ENCODE results near the gene MYO3B. TPM values are rescaled to one million over a fixed set of nuclear protein-coding genes. Genes with fewer than 3 reads are reported as not detected.

The MYO3B gene
- total RNA-seq, 2 donors from 2014 or later: 5.2 to 10.9 TPM

DNA sequence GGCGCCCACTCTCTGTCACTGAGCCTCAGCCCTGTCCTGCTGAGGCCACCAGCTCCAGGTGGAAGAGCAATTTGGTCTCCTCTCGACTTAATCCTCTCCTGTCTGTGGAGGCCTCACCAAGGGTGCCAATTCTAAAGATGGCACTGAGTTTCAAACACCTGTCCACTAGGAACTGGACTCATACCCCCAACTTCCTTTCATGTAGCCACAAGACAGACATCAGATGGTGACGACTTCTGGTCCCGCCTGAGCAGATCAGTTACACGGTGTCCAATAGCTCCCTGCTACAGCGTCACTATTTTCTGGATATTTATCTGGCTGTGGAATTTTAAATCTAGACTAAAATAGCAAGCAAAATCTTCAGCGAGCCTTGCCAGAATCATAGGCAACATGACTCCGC, 512.7 kb downstream of the MYO3B start:
- Mint-ChIP-seq H3K9me3 (no peaks in the 10 kb centered on the region), H3K27ac (no peak overlapping the region), H3K4me3 (no peak overlapping the region), H3K27me3 (ENCODE audit: insufficient read depth) (no peaks in the 10 kb centered on the region), H3K4me1 (peaks cover 32% of the 10 kb centered on the region), H3K36me3 (ENCODE audit: low read depth) (no peaks in the 10 kb centered on the region)
- H3K4me3 ChIP-seq (ENCODE audit: low read length): no peak overlapping the region
- no peaks in the 10 kb centered on the region for H3K36me3 ChIP-seq (ENCODE audit: control insufficient read depth, insufficient read depth, low read length)
- H3K27ac ChIP-seq (ENCODE audit: low read depth, low read length): no peak overlapping the region
- H3K4me1 ChIP-seq (ENCODE audit: control insufficient read depth, insufficient read depth, low read length): peaks cover 5% of the 10 kb centered on the region
- H3K27me3 ChIP-seq (ENCODE audit: control insufficient read depth, insufficient read depth, low read length, poor library complexity, severe bottlenecking): no peaks in the 10 kb centered on the region
- no peak overlapping the region for H3K9ac ChIP-seq (ENCODE audit: extremely low read depth, low read length, poor library complexity, severe bottlenecking)
- no peak for DNase-seq
- H3K9me3 ChIP-seq (ENCODE audit: control insufficient read depth, low read length): no peaks in the 10 kb centered on the region
- TF ChIP-seq, protein P1, sequence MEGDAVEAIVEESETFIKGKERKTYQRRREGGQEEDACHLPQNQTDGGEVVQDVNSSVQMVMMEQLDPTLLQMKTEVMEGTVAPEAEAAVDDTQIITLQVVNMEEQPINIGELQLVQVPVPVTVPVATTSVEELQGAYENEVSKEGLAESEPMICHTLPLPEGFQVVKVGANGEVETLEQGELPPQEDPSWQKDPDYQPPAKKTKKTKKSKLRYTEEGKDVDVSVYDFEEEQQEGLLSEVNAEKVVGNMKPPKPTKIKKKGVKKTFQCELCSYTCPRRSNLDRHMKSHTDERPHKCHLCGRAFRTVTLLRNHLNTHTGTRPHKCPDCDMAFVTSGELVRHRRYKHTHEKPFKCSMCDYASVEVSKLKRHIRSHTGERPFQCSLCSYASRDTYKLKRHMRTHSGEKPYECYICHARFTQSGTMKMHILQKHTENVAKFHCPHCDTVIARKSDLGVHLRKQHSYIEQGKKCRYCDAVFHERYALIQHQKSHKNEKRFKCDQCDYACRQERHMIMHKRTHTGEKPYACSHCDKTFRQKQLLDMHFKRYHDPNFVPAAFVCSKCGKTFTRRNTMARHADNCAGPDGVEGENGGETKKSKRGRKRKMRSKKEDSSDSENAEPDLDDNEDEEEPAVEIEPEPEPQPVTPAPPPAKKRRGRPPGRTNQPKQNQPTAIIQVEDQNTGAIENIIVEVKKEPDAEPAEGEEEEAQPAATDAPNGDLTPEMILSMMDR (conservative IDR thresholded peaks at IDR 0.05): no peak
- 93% methylated on average over 6 to 8 of the region's 8 CpGs for WGBS, 2 experiments (ENCODE audit: insufficient coverage in 1 of 2, insufficient read length in 1 of 2)

DNA sequence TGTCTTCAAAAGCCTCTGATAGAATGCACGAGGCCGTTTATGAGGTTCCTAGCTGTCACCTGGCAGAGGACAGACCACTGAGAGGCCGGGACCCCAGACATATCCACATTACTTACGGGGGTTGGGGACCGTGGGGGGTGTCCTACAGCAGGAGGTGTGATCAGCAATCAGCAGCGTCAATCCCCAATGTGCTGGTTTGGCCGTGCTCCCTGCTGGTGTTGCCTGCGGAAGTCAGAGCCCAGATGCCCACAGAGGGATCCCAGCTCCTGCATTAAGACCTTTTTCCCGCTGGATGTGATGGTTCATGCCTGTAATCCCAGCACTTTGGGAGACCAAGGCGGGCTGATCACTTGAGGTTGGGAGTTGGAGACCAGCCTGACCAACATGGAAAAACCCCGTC, 516.4 kb downstream of the MYO3B start:
- Histone ChIP-seq H3K27me3 (ENCODE audit: control insufficient read depth, insufficient read depth, low read length, poor library complexity, severe bottlenecking) (no peaks in the 10 kb centered on the region), H3K36me3 (ENCODE audit: control insufficient read depth, insufficient read depth, low read length) (no peaks in the 10 kb centered on the region), H3K4me3 (ENCODE audit: low read length) (no peak overlapping the region), H3K9me3 (ENCODE audit: control insufficient read depth, low read length) (no peaks in the 10 kb centered on the region), H3K27ac (ENCODE audit: low read depth, low read length) (no peak overlapping the region), H3K9ac (ENCODE audit: extremely low read depth, low read length, poor library complexity, severe bottlenecking) (no peak overlapping the region), H3K4me1 (ENCODE audit: control insufficient read depth, insufficient read depth, low read length) (peaks cover 11% of the 10 kb centered on the region)
- no peaks in the 10 kb centered on the region for H3K27me3 Mint-ChIP-seq (ENCODE audit: insufficient read depth)
- no peak overlapping the region for H3K4me3 Mint-ChIP-seq
- no peaks in the 10 kb centered on the region for H3K36me3 Mint-ChIP-seq (ENCODE audit: low read depth)
- DNase-seq: peak; percentile 71
- TF ChIP-seq, protein P1 (conservative IDR thresholded peaks at IDR 0.05): no peak
- H3K9me3 Mint-ChIP-seq: no peaks in the 10 kb centered on the region
- 69 to 83% methylated on average over 3 to 11 of the region's 11 CpGs for WGBS, 2 experiments (ENCODE audit: insufficient coverage in 1 of 2, insufficient read length in 1 of 2)
- no peak overlapping the region for H3K27ac Mint-ChIP-seq
- peaks cover 48% of the 10 kb centered on the region for H3K4me1 Mint-ChIP-seq

DNA sequence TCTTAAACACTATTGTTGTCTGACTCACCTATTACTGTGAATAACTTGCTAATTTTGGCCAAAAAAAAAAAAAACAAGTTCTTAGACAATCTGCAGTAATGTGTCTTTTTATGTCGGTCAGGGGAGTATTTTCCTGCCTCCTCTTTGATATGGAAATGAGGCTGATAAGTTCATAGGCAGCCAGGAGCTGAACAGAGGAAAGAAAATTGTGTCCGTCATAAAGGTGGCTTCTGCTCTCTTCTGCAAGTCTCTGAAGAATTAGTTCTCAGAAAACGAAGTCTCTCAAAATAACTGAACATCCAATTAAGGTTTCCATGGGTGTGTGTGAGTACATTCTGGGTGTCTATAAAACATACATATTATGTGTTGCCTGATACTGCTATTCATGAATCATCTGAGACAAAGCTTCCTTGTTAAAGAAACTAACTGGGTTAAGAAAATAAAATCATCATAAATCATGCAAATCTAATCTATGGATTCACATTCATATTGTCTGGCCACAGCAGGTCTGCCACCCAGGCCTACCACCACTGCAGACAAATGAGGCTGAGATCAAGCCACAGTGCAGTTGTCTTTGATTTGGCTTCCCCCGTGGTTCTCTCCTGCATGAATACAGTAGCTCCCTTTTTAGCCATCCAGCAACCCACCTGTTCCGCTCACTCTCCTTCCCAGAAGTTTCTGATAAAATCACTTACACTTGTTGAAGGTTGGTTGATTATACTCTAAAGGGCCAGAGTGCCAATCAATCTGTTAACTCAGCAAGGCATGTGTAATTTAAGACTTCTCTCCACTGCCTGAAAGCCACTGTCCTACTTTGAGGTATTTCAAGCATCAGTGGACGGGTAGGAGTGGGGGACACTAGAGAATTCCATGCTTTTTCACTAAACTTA, 517.8 kb downstream of the MYO3B start:
- Mint-ChIP-seq H3K36me3 (ENCODE audit: low read depth) (no peaks in the 10 kb centered on the region), H3K4me1 (peaks cover 39% of the 10 kb centered on the region), H3K4me3 (peak overlapping the region; percentile 24), H3K27ac (peak overlapping the region; percentile 79), H3K27me3 (ENCODE audit: insufficient read depth) (no peaks in the 10 kb centered on the region), H3K9me3 (no peaks in the 10 kb centered on the region)
- H3K27ac ChIP-seq (ENCODE audit: low read depth, low read length): peak overlapping the region; percentile 2
- no peaks in the 10 kb centered on the region for H3K9me3 ChIP-seq (ENCODE audit: control insufficient read depth, low read length)
- 67 to 76% methylated on average over 4 to 5 of the region's 6 CpGs for WGBS, 2 experiments (ENCODE audit: insufficient coverage in 1 of 2, insufficient read length in 1 of 2)
- no peak overlapping the region for H3K4me3 ChIP-seq (ENCODE audit: low read length)
- DNase-seq: no peak
- H3K36me3 ChIP-seq (ENCODE audit: control insufficient read depth, insufficient read depth, low read length): no peaks in the 10 kb centered on the region
- H3K27me3 ChIP-seq (ENCODE audit: control insufficient read depth, insufficient read depth, low read length, poor library complexity, severe bottlenecking): no peaks in the 10 kb centered on the region
- peaks cover 11% of the 10 kb centered on the region for H3K4me1 ChIP-seq (ENCODE audit: control insufficient read depth, insufficient read depth, low read length)
- TF ChIP-seq, protein P1 (conservative IDR thresholded peaks at IDR 0.05): no peak
- H3K9ac ChIP-seq (ENCODE audit: extremely low read depth, low read length, poor library complexity, severe bottlenecking): no peak overlapping the region
